ENCODE measurements around the gene FHOD3.

DNA sequence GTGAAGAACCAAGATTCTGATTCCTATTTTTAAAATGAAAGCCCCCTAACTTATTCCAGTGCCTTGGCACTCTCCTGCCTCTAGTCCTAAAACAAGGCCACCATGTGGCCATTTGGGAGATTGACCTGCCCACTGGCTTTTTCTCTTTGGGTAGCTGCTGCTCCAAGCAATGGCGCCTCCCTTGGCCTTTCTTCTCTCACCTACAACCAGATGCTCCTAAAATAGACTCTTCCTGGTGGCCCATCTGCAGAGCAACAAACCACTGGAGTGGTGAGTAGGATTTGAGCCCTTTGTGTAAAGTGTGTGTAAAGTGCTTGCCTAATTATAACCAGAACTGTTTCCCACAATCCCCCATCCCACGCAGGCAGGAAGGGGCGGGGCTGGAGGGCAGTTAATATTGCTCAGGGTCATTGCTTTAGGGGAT, 114.2 kb downstream of the FHOD3 start:
- no peak for TF ChIP-seq TAF1 (IDR thresholded peaks at IDR 0.05; ENCODE audit: low read depth)
- TF ChIP-seq CEBPB (IDR thresholded peaks at IDR 0.05), result no peak
- TF ChIP-seq YY1 (IDR thresholded peaks at IDR 0.05; ENCODE audit: low read depth), result no peak
- no peak for TF ChIP-seq CREB1 (IDR thresholded peaks at IDR 0.05; ENCODE audit: low read depth)
- TF ChIP-seq, protein P1, sequence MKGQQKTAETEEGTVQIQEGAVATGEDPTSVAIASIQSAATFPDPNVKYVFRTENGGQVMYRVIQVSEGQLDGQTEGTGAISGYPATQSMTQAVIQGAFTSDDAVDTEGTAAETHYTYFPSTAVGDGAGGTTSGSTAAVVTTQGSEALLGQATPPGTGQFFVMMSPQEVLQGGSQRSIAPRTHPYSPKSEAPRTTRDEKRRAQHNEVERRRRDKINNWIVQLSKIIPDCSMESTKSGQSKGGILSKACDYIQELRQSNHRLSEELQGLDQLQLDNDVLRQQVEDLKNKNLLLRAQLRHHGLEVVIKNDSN (IDR thresholded peaks at IDR 0.05), result no peak
- TF ChIP-seq TEAD4 (IDR thresholded peaks at IDR 0.05), result no peak
- TF ChIP-seq EP300 (IDR thresholded peaks at IDR 0.05; ENCODE audit: borderline replicate concordance), result no peak
- TF ChIP-seq FOXM1 (IDR thresholded peaks at IDR 0.05; ENCODE audit: borderline replicate concordance, low read depth), result no peak
- TF ChIP-seq, protein P2, sequence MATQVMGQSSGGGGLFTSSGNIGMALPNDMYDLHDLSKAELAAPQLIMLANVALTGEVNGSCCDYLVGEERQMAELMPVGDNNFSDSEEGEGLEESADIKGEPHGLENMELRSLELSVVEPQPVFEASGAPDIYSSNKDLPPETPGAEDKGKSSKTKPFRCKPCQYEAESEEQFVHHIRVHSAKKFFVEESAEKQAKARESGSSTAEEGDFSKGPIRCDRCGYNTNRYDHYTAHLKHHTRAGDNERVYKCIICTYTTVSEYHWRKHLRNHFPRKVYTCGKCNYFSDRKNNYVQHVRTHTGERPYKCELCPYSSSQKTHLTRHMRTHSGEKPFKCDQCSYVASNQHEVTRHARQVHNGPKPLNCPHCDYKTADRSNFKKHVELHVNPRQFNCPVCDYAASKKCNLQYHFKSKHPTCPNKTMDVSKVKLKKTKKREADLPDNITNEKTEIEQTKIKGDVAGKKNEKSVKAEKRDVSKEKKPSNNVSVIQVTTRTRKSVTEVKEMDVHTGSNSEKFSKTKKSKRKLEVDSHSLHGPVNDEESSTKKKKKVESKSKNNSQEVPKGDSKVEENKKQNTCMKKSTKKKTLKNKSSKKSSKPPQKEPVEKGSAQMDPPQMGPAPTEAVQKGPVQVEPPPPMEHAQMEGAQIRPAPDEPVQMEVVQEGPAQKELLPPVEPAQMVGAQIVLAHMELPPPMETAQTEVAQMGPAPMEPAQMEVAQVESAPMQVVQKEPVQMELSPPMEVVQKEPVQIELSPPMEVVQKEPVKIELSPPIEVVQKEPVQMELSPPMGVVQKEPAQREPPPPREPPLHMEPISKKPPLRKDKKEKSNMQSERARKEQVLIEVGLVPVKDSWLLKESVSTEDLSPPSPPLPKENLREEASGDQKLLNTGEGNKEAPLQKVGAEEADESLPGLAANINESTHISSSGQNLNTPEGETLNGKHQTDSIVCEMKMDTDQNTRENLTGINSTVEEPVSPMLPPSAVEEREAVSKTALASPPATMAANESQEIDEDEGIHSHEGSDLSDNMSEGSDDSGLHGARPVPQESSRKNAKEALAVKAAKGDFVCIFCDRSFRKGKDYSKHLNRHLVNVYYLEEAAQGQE (IDR thresholded peaks at IDR 0.05; ENCODE audit: low read depth), result no peak
- no peak for TF ChIP-seq RAD21 (IDR thresholded peaks at IDR 0.05; ENCODE audit: low read depth)
- TF ChIP-seq, protein P3, sequence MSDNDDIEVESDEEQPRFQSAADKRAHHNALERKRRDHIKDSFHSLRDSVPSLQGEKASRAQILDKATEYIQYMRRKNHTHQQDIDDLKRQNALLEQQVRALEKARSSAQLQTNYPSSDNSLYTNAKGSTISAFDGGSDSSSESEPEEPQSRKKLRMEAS (IDR thresholded peaks at IDR 0.05), result no peak
- TF ChIP-seq ZBTB7A (IDR thresholded peaks at IDR 0.05; ENCODE audit: low read depth), result no peak
- TF ChIP-seq EGR1 (IDR thresholded peaks at IDR 0.05), result no peak
- TF ChIP-seq TCF12 (IDR thresholded peaks at IDR 0.05; ENCODE audit: low read depth), result no peak

All from Ishikawa (cell line).